Measurements from ENCODE around the gene SMARCC2.

GRCh38 chr12:56216461-56216860 lies 27.2 kb upstream of the SMARCC2 start:
- TF ChIP-seq POLR2A (IDR thresholded peaks at IDR 0.05) (no peak), CTCF (IDR thresholded peaks at IDR 0.05) (no peak), EP300 (IDR thresholded peaks at IDR 0.05) (no peak)

Data from tibial nerve (tissue), 4 donors.